Measurements from ENCODE around the gene BBX.

- TF ChIP-seq POLR2A (IDR thresholded peaks at IDR 0.05; ENCODE audit: low read depth, low read length) (no peak), POLR2AphosphoS5 (IDR thresholded peaks at IDR 0.05; ENCODE audit: low read depth, low read length) (no peak), TAF1 (IDR thresholded peaks at IDR 0.05; ENCODE audit: low read depth, low read length) (no peak)
Measured at GRCh38 chr3:107857854-107858253, 335.1 kb downstream of the BBX start.
